GM23338 (cell line): ENCODE results near the gene KCNH6. TPM values are rescaled to one million over a fixed set of nuclear protein-coding genes. Genes with fewer than 3 reads are reported as not detected.

ENCODE experiments used
- ATAC-seq: fragments of 200-7000 bp; cut with Tn5 transposase; 3 replicates; pipeline ENCODE4 v1.9.1; 2020
- DNase-seq: peaks from one replicate; pipeline ENCODE4 v3.0.0-alpha.2; 2015; ENCODE audit warnings: low spot score
- H2AFZ ChIP-seq: fragments of 200-600 bp; sonication (generic); 2 replicates; pipeline ENCODE4 v1.8.0; 2016; ENCODE audit warnings: antibody characterized with exemption, mild to moderate bottlenecking, moderate library complexity
- H3F3A ChIP-seq: fragments of 200-600 bp; sonication (generic); replicated peaks from 2 replicates; pipeline ENCODE4 v1.8.0; 2017; ENCODE audit warnings: antibody characterized with exemption, mixed run types, low read depth
- H3K27ac ChIP-seq: fragments of 200-600 bp; sonication (generic); 2 replicates; pipeline ENCODE4 v1.6.1; 2016; ENCODE audit warnings: low read depth
- H3K27me3 ChIP-seq: fragments of 200-600 bp; sonication (generic); 2 replicates; pipeline ENCODE4 v1.8.0; 2016; ENCODE audit warnings: mild to moderate bottlenecking, mixed run types, moderate library complexity; ENCODE audit not compliant: insufficient read depth
- H3K36me3 ChIP-seq: fragments of 200-600 bp; sonication (generic); 2 replicates; pipeline ENCODE4 v1.8.0; 2016; ENCODE audit warnings: mild to moderate bottlenecking; ENCODE audit not compliant: insufficient read depth
- H3K4me1 ChIP-seq: fragments of 200-600 bp; sonication (generic); 2 replicates; pipeline ENCODE4 v1.8.0; 2016; ENCODE audit warnings: mild to moderate bottlenecking, moderate library complexity; ENCODE audit not compliant: insufficient read depth
- H3K4me2 ChIP-seq: fragments of 200-600 bp; sonication (generic); 2 replicates; pipeline ENCODE4 v1.7.1; 2017; ENCODE audit warnings: mixed run types
- H3K4me3 ChIP-seq: fragments of 200-600 bp; sonication (generic); 2 replicates; pipeline ENCODE4 v1.6.1; 2016; ENCODE audit warnings: mixed run types
- H3K79me2 ChIP-seq: fragments of 200-600 bp; sonication (generic); replicated peaks from 2 replicates; pipeline ENCODE4 v1.8.0; 2017; ENCODE audit warnings: mild to moderate bottlenecking; ENCODE audit not compliant: insufficient read depth
- H3K9me2 ChIP-seq: fragments of 200-600 bp; sonication (generic); 2 replicates; pipeline ENCODE4 v1.8.0; 2017; ENCODE audit not compliant: insufficient read depth
- H4K20me1 ChIP-seq: fragments of 200-600 bp; sonication (generic); replicated peaks from 2 replicates; pipeline ENCODE4 v1.8.0; 2017; ENCODE audit warnings: mild to moderate bottlenecking; ENCODE audit not compliant: insufficient read depth
- H3K27ac Mint-ChIP-seq: 2 replicates; pipeline ENCODE4 v1.8.0; 2020; ENCODE audit warnings: inconsistent platforms, mild to moderate bottlenecking, moderate library complexity, mixed read lengths
- H3K27me3 Mint-ChIP-seq: 3 replicates; pipeline ENCODE4 v1.8.0; 2022; ENCODE audit warnings: low read depth, mild to moderate bottlenecking, moderate library complexity, mixed read lengths, inconsistent platforms; ENCODE audit not compliant: insufficient read depth, poor library complexity
- H3K36me3 Mint-ChIP-seq: 3 replicates; pipeline ENCODE4 v1.8.0; 2021; ENCODE audit warnings: low read depth, mild to moderate bottlenecking, inconsistent platforms, moderate library complexity, mixed read lengths
- H3K4me1 Mint-ChIP-seq: 3 replicates; pipeline ENCODE4 v1.8.0; 2020; ENCODE audit warnings: mild to moderate bottlenecking, inconsistent platforms, mixed read lengths
- H3K4me3 Mint-ChIP-seq: 3 replicates; pipeline ENCODE4 v1.8.0; 2021; ENCODE audit warnings: moderate library complexity, mild to moderate bottlenecking, inconsistent platforms, mixed read lengths
- H3K9me3 Mint-ChIP-seq: 3 replicates; pipeline ENCODE4 v1.8.0; 2020; ENCODE audit warnings: moderate library complexity, mild to moderate bottlenecking, inconsistent platforms, mixed read lengths
- CREB1 ChIP-seq: fragments of 250-450 bp; sonication (Bioruptor Pico); IDR thresholded peaks from 2 replicates; pipeline ENCODE4 v1.5.0; 2020; ENCODE audit warnings: low read depth, mild to moderate bottlenecking, moderate library complexity
- CTCF ChIP-seq, 2 experiments: fragments of 200-600 bp in 1 of 2; sonication (generic) in 1 of 2; conservative IDR thresholded peaks; 2 replicates each; pipeline versions ENCODE4 v1.5.1 to v1.6.1; 2016 to 2017; ENCODE audit warnings: antibody characterized with exemption in 2 of 2, low read depth in 2 of 2, mild to moderate bottlenecking in 2 of 2, moderate library complexity in 1 of 2
- ETS1 ChIP-seq: IDR thresholded peaks from 2 replicates; pipeline ENCODE4 v1.6.1; 2016; ENCODE audit warnings: antibody characterized with exemption
- EZH2 ChIP-seq: fragments of 200-600 bp; sonication (generic); IDR thresholded peaks from one replicate; pipeline ENCODE4 v1.8.0; 2017; ENCODE audit warnings: antibody characterized with exemption, mild to moderate bottlenecking, low read depth; ENCODE audit not compliant: unreplicated experiment
- EZH2phosphoT487 ChIP-seq: fragments of 200-600 bp; sonication (generic); IDR thresholded peaks from one replicate; pipeline ENCODE4 v1.8.1; 2018; ENCODE audit warnings: antibody characterized with exemption; ENCODE audit not compliant: unreplicated experiment
- JUNB ChIP-seq: IDR thresholded peaks from one replicate; pipeline ENCODE4 v1.6.1; 2016; ENCODE audit warnings: antibody characterized with exemption; ENCODE audit not compliant: unreplicated experiment
- NANOG ChIP-seq: IDR thresholded peaks from 2 replicates; pipeline ENCODE4 v1.6.1; 2016; ENCODE audit warnings: antibody characterized with exemption, borderline replicate concordance
- POLR2AphosphoS5 ChIP-seq: IDR thresholded peaks from 2 replicates; pipeline ENCODE4 v1.6.1; 2016; ENCODE audit warnings: antibody characterized with exemption, low read depth
- REST ChIP-seq: IDR thresholded peaks from one replicate; pipeline ENCODE4 v1.6.1; 2018; ENCODE audit warnings: antibody characterized with exemption; ENCODE audit not compliant: unreplicated experiment
- STAT1 ChIP-seq: IDR thresholded peaks from one replicate; pipeline ENCODE4 v1.6.1; 2016; ENCODE audit warnings: antibody characterized with exemption; ENCODE audit not compliant: unreplicated experiment
- ZNF114 ChIP-seq: fragments of 250-450 bp; sonication (Bioruptor Pico); IDR thresholded peaks from 2 replicates; pipeline ENCODE4 v1.5.0; 2020; ENCODE audit warnings: mild to moderate bottlenecking, moderate library complexity
- ZNF331 ChIP-seq: fragments of 250-450 bp; sonication (Bioruptor Pico); IDR thresholded peaks from 2 replicates; pipeline ENCODE4 v1.5.0; 2020; ENCODE audit warnings: low read depth, mild to moderate bottlenecking, moderate library complexity
- ZNF462 ChIP-seq: fragments of 250-450 bp; sonication (Bioruptor Pico); IDR thresholded peaks from 2 replicates; pipeline ENCODE4 v1.5.0; 2020; ENCODE audit warnings: mild to moderate bottlenecking, moderate library complexity
- polyA plus RNA-seq: library from polyadenylated mRNA; unstranded; fragments of >200 nt; fragmentation: Nextera tagmentation; extraction: Ambion mirVana; gene quantifications from 2 replicates; pipeline ENCODE4 v1.2.1, GENCODE V29; 2016
- total RNA-seq: library from RNA; depleted of rRNA; stranded (reverse); fragments of >200 nt; shearing (Covaris generic); gene quantifications from 2 replicates; pipeline ENCODE4 v1.2.3, GENCODE V29; 2014

The KCNH6 gene
- total and polyA plus RNA-seq, 2 experiments from 2014 or later, result 1.3 to 2.8 TPM

GRCh38 chr17:63512388-63512787, 10.8 kb upstream of the KCNH6 start:
- TF ChIP-seq NANOG, result no peak
- TF ChIP-seq EZH2, result no peak
- TF ChIP-seq REST, result no peak
- no peak for TF ChIP-seq CREB1
- TF ChIP-seq STAT1, result no peak
- TF ChIP-seq ETS1, result no peak
- no peak for TF ChIP-seq ZNF114 (CRISPR knock-in tag)
- TF ChIP-seq POLR2AphosphoS5, result no peak
- no peak for TF ChIP-seq ZNF331 (CRISPR knock-in tag)
- TF ChIP-seq ZNF462 (CRISPR knock-in tag), result no peak
- no peak for TF ChIP-seq CTCF (conservative IDR thresholded peaks at IDR 0.05; ENCODE audit: low read depth in 2 of 2)
- no peak for TF ChIP-seq EZH2phosphoT487
- TF ChIP-seq JUNB, result no peak
- no peaks in the 10 kb centered on the region; the same call in 2 of the 3 replicates for H3K9me3 Mint-ChIP-seq
- Histone ChIP-seq H3K36me3 (no peaks in the 10 kb centered on the region), H3F3A (no peaks in the 10 kb centered on the region), H3K4me3 (no peak overlapping the region), H3K4me1 (no peaks in the 10 kb centered on the region), H3K27ac (no peak overlapping the region), H4K20me1 (no peaks in the 10 kb centered on the region), H3K9me2 (no peaks in the 10 kb centered on the region), H3K79me2 (no peaks in the 10 kb centered on the region), H2AFZ (no peak overlapping the region), H3K27me3 (no peaks in the 10 kb centered on the region), H3K4me2 (no peak overlapping the region)
- H3K27ac Mint-ChIP-seq, result no peak overlapping the region
- no peak overlapping the region for H3K4me3 Mint-ChIP-seq
- H3K27me3 Mint-ChIP-seq, result peaks cover 2% of the 10 kb centered on the region
- ATAC-seq, result no peak
- H3K4me1 Mint-ChIP-seq, result no peaks in the 10 kb centered on the region
- no peak for DNase-seq
- no peaks in the 10 kb centered on the region for H3K36me3 Mint-ChIP-seq
